ENCODE measurements around the gene PIGK.

- no peak for TF ChIP-seq POLR2A (IDR thresholded peaks at IDR 0.05; ENCODE audit: borderline replicate concordance, extremely low read depth, insufficient read depth, insufficient read length)
- no peak for TF ChIP-seq MAX (IDR thresholded peaks at IDR 0.05)
- TF ChIP-seq RAD21 (IDR thresholded peaks at IDR 0.05; ENCODE audit: low read depth): no peak
- no peak for TF ChIP-seq CTCF (IDR thresholded peaks at IDR 0.05 in 2 of 3, conservative IDR thresholded peaks at IDR 0.05 in 1 of 3; ENCODE audit: borderline replicate concordance in 1 of 3, insufficient read depth in 1 of 3, low read depth in 2 of 3, low read length in 2 of 3)
- no peak for TF ChIP-seq EZH2 (IDR thresholded peaks at IDR 0.05)
- TF ChIP-seq SP1 (IDR thresholded peaks at IDR 0.05; ENCODE audit: low read depth): no peak
- TF ChIP-seq EGR1 (IDR thresholded peaks at IDR 0.05; ENCODE audit: low read depth): no peak
- TF ChIP-seq CBX3 (IDR thresholded peaks at IDR 0.05; ENCODE audit: low read depth): no peak
- no peak for TF ChIP-seq FOSL1 (IDR thresholded peaks at IDR 0.05; ENCODE audit: low read depth)
Measured at GRCh38 chr1:77096496-77097255, 122.6 kb downstream of the PIGK start.

Measured in HCT116 (cell line).